ENCODE measurements around the gene PYDC1. TPM values are rescaled to one million over a fixed set of nuclear protein-coding genes. Genes with fewer than 3 reads are reported as not detected.

PYDC1 gene
- total and polyA plus RNA-seq, 2 experiments from 2014 or later: 1.8 TPM; not detected in 1

DNA sequence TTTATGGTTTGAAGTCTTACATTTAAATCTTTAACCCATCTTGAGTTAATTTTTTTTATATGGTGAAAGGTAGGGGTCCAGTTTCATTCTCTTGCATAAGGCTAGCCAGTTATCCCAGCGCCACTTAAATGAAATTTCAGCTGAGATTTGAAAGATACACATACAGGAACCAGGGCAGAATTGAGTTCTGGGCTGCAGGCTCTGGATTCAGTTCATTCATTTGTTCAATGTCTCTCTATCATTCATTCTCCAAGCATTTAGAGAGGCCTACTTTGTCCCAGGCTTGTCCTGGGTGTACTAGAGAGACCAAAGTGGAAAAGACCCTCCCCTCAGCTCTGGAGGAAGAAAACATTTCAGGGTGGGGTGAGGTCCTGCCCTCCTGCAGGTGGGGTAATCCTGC, 3.6 kb downstream of the PYDC1 start (continued):
- no peak for TF ChIP-seq ZNF331 (CRISPR knock-in tag; IDR thresholded peaks at IDR 0.05; ENCODE audit: low read depth)
- TF ChIP-seq STAT1 (IDR thresholded peaks at IDR 0.05; ENCODE audit: unreplicated experiment): no peak

DNA sequence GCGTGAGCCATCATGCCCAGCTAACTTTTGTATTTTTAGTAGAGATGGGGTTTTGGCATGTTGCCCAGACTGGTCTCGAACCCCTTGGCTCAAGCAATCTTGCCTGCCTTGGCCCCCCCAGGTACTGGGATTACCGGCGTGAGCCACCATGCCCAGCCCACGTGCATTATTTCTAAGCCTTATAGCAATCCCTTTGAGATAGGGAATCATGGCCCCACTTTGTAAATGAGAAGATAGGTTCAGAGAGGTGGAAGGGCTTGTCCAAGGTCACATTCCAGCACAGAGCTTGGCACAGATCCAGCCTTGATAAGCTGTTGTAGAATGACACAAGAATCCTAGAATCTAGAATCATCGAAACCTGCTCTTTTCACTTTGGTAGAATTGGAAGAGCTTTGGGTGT, 10.2 kb downstream of the PYDC1 start:
- Histone ChIP-seq H3K27me3 (ENCODE audit: insufficient read depth) (peaks cover 11% of the 10 kb centered on the region), H3K4me1 (ENCODE audit: insufficient read depth) (peaks cover 5% of the 10 kb centered on the region), H3K79me2 (replicated peaks; ENCODE audit: insufficient read depth) (no peaks in the 10 kb centered on the region), H3K36me3 (ENCODE audit: insufficient read depth) (no peaks in the 10 kb centered on the region), H4K20me1 (replicated peaks; ENCODE audit: insufficient read depth) (no peaks in the 10 kb centered on the region), H3F3A (replicated peaks; ENCODE audit: low read depth) (peaks cover 8% of the 10 kb centered on the region), H3K4me2 (no peak overlapping the region), H3K9me2 (ENCODE audit: insufficient read depth) (no peaks in the 10 kb centered on the region), H3K4me3 (no peak overlapping the region), H3K27ac (ENCODE audit: low read depth) (no peak overlapping the region), H2AFZ (no peak overlapping the region)
- Mint-ChIP-seq H3K27ac (no peak overlapping the region), H3K9me3 (no peaks in the 10 kb centered on the region), H3K36me3 (ENCODE audit: low read depth) (no peaks in the 10 kb centered on the region), H3K27me3 (ENCODE audit: insufficient read depth, low read depth, poor library complexity) (peaks cover 15% of the 10 kb centered on the region), H3K4me1 (peaks cover 4% of the 10 kb centered on the region; the same call in 2 of the 3 replicates), H3K4me3 (no peak overlapping the region)
- no peak for TF ChIP-seq ETS1 (IDR thresholded peaks at IDR 0.05)
- TF ChIP-seq, protein P1, sequence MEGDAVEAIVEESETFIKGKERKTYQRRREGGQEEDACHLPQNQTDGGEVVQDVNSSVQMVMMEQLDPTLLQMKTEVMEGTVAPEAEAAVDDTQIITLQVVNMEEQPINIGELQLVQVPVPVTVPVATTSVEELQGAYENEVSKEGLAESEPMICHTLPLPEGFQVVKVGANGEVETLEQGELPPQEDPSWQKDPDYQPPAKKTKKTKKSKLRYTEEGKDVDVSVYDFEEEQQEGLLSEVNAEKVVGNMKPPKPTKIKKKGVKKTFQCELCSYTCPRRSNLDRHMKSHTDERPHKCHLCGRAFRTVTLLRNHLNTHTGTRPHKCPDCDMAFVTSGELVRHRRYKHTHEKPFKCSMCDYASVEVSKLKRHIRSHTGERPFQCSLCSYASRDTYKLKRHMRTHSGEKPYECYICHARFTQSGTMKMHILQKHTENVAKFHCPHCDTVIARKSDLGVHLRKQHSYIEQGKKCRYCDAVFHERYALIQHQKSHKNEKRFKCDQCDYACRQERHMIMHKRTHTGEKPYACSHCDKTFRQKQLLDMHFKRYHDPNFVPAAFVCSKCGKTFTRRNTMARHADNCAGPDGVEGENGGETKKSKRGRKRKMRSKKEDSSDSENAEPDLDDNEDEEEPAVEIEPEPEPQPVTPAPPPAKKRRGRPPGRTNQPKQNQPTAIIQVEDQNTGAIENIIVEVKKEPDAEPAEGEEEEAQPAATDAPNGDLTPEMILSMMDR (conservative IDR thresholded peaks at IDR 0.05; ENCODE audit: low read depth in 2 of 2): no peak
- TF ChIP-seq ZNF331 (CRISPR knock-in tag; IDR thresholded peaks at IDR 0.05; ENCODE audit: low read depth): no peak
- no peak for TF ChIP-seq JUNB (IDR thresholded peaks at IDR 0.05; ENCODE audit: unreplicated experiment)
- TF ChIP-seq EZH2 (IDR thresholded peaks at IDR 0.05; ENCODE audit: low read depth, unreplicated experiment): no peak
- TF ChIP-seq NANOG (IDR thresholded peaks at IDR 0.05; ENCODE audit: borderline replicate concordance): no peak
- no peak for DNase-seq (ENCODE audit: low spot score)
- ATAC-seq: no peak

- H3K27me3 Mint-ChIP-seq (ENCODE audit: insufficient read depth, low read depth, poor library complexity): peaks cover 21% of the 10 kb centered on the region
- Histone ChIP-seq H3K27ac (ENCODE audit: low read depth) (no peak overlapping the region), H3K27me3 (ENCODE audit: insufficient read depth) (peaks cover 11% of the 10 kb centered on the region)
- TF ChIP-seq, protein P1 (conservative IDR thresholded peaks at IDR 0.05; ENCODE audit: low read depth in 2 of 2): no peak
- TF ChIP-seq REST (IDR thresholded peaks at IDR 0.05; ENCODE audit: unreplicated experiment): no peak
- TF ChIP-seq STAT1 (IDR thresholded peaks at IDR 0.05; ENCODE audit: unreplicated experiment): no peak
- no peak for TF ChIP-seq EZH2 (IDR thresholded peaks at IDR 0.05; ENCODE audit: low read depth, unreplicated experiment)
- TF ChIP-seq ZNF114 (CRISPR knock-in tag; IDR thresholded peaks at IDR 0.05): no peak
Observed at GRCh38 chr16:31204871-31205666, 11.9 kb downstream of the PYDC1 start.

More at GRCh38 chr16:31204871-31205666, 11.9 kb downstream of the PYDC1 start:
- no peak overlapping the region for H3K4me2 ChIP-seq
- Mint-ChIP-seq H3K36me3 (ENCODE audit: low read depth) (peaks cover 2% of the 10 kb centered on the region; the same call in 2 of the 3 replicates), H3K4me1 (peaks cover 12% of the 10 kb centered on the region), H3K4me3 (no peak overlapping the region), H3K9me3 (no peaks in the 10 kb centered on the region; the same call in 2 of the 3 replicates), H3K27ac (no peak overlapping the region)
- H3K9me2 ChIP-seq (ENCODE audit: insufficient read depth): no peaks in the 10 kb centered on the region
- no peaks in the 10 kb centered on the region for H3K36me3 ChIP-seq (ENCODE audit: insufficient read depth)
- no peak for DNase-seq (ENCODE audit: low spot score)
- H2AFZ ChIP-seq: no peak overlapping the region
- H3F3A ChIP-seq (replicated peaks; ENCODE audit: low read depth): peaks cover 24% of the 10 kb centered on the region
- H3K4me3 ChIP-seq: no peak overlapping the region
- peaks cover 16% of the 10 kb centered on the region for H3K4me1 ChIP-seq (ENCODE audit: insufficient read depth)
- 0 out of 2 replicates have a peak, but pooled peaks cover 9% of the 10 kb centered on the region for H4K20me1 ChIP-seq (replicated peaks; ENCODE audit: insufficient read depth)
- no peaks in the 10 kb centered on the region for H3K79me2 ChIP-seq (replicated peaks; ENCODE audit: insufficient read depth)
- ATAC-seq: no peak
